ENCODE results near the gene CYB5R3.

The CYB5R3 gene

GRCh38 chr22:42649246-42650099 lies at the start of gene CYB5R3:
TSS of gene CYB5R3 (minus strand) at chr22:42649392. CDS start at chr22:42649315, 77 bp downstream.
- DNase-seq (ENCODE audit: low spot score), result peak; percentile 92

GRCh38 chr22:42697542-42698013 lies 48.4 kb upstream of the CYB5R3 start:
- no peak for DNase-seq (ENCODE audit: low spot score)

GRCh38 chr22:42696331-42696967 lies 47.3 kb upstream of the CYB5R3 start:
- DNase-seq (ENCODE audit: low spot score), result no peak

GRCh38 chr22:42695294-42695693 lies 46.1 kb upstream of the CYB5R3 start:
- no peak for DNase-seq (ENCODE audit: low spot score)

- no peak for DNase-seq (ENCODE audit: low spot score)
Measured at GRCh38 chr22:42693763-42694683, 44.8 kb upstream of the CYB5R3 start.

- DNase-seq (ENCODE audit: low spot score), result no peak
Measured at GRCh38 chr22:42693055-42693762, 44.0 kb upstream of the CYB5R3 start.

- DNase-seq (ENCODE audit: low spot score), result no peak
Measured at GRCh38 chr22:42692239-42693054, 43.3 kb upstream of the CYB5R3 start.

- no peak for DNase-seq (ENCODE audit: low spot score)
Measured at GRCh38 chr22:42691440-42691839, 42.2 kb upstream of the CYB5R3 start.

- DNase-seq (ENCODE audit: low spot score), result peak; percentile 91
Measured at GRCh38 chr22:42688241-42689211, 39.3 kb upstream of the CYB5R3 start.

GRCh38 chr22:42686756-42687491 lies 37.7 kb upstream of the CYB5R3 start:
- no peak for DNase-seq (ENCODE audit: low spot score)

- DNase-seq (ENCODE audit: low spot score), result no peak
Measured at GRCh38 chr22:42685941-42686653, 36.9 kb upstream of the CYB5R3 start.

GRCh38 chr22:42684462-42685195 lies 35.4 kb upstream of the CYB5R3 start:
- no peak for DNase-seq (ENCODE audit: low spot score)

- no peak for DNase-seq (ENCODE audit: low spot score)
Measured at GRCh38 chr22:42683578-42684283, 34.5 kb upstream of the CYB5R3 start.

- DNase-seq (ENCODE audit: low spot score), result no peak
Measured at GRCh38 chr22:42682113-42682851, 33.1 kb upstream of the CYB5R3 start.

- DNase-seq (ENCODE audit: low spot score), result no peak
Measured at GRCh38 chr22:42680648-42681047, 31.5 kb upstream of the CYB5R3 start.

GRCh38 chr22:42679691-42680090 lies 30.5 kb upstream of the CYB5R3 start:
- DNase-seq (ENCODE audit: low spot score), result no peak

All from left forelimb (tissue), 1 donor.